GM10266 (cell line): ENCODE measurements around the gene SLC51B.
"Not testable (repeated sequence)": the region's sequence is repeated elsewhere in the genome, so short reads cannot be mapped to it uniquely, and the experiment has no call there.

Experiments
- DNase-seq: peaks from one replicate; pipeline ENCODE4 v3.0.0; 2012; ENCODE audit errors: extremely low spot score
- CTCF ChIP-seq: IDR thresholded peaks from 2 replicates; pipeline ENCODE4 v1.5.1; 2012; ENCODE audit warnings: mild to moderate bottlenecking, low read depth; ENCODE audit not compliant: control insufficient read depth, insufficient read depth; ENCODE audit errors: missing control alignments

The SLC51B gene

GRCh38 chr15:65091946-65092770, 47.0 kb downstream of the SLC51B start:
- DNase-seq: no peak
- no peak for TF ChIP-seq CTCF

GRCh38 chr15:65092911-65093792, 48.0 kb downstream of the SLC51B start:
- TF ChIP-seq CTCF: no peak
- no peak for DNase-seq

GRCh38 chr15:65093793-65094170, 48.6 kb downstream of the SLC51B start:
- not testable (repeated sequence) for DNase-seq

GRCh38 chr15:65094294-65094995, 49.3 kb downstream of the SLC51B start:
- no peak for DNase-seq
- TF ChIP-seq CTCF: no peak

GRCh38 chr15:65095011-65095746, 50.0 kb downstream of the SLC51B start:
- no peak for DNase-seq

GRCh38 chr15:65095747-65096104, 50.5 kb downstream of the SLC51B start:
- TF ChIP-seq CTCF: no peak
- DNase-seq: no peak

More at GRCh38 chr15:65095011-65095746, 50.0 kb downstream of the SLC51B start:
- TF ChIP-seq CTCF: no peak
